HG03432 (cell line): ENCODE data around the gene MYRF.
A peak's percentile ranks its signal among the peaks of the same experiment; 100 is the strongest.

Source experiments
- ATAC-seq: cut with Tn5 transposase; IDR thresholded peaks from one replicate; pipeline ENCODE4 v1.9.1; 2021; ENCODE audit warnings: mild to moderate bottlenecking, moderate library complexity; ENCODE audit not compliant: unreplicated experiment

MYRF gene

GRCh38 chr11:61793083-61793828 is 40.8 kb downstream of the MYRF start:
- no peak for ATAC-seq

GRCh38 chr11:61793829-61794204 is 41.4 kb downstream of the MYRF start:
- no peak for ATAC-seq

- ATAC-seq = no peak
These were observed 42.1 kb downstream of the MYRF start for GRCh38 chr11:61794579-61794978.

DNA sequence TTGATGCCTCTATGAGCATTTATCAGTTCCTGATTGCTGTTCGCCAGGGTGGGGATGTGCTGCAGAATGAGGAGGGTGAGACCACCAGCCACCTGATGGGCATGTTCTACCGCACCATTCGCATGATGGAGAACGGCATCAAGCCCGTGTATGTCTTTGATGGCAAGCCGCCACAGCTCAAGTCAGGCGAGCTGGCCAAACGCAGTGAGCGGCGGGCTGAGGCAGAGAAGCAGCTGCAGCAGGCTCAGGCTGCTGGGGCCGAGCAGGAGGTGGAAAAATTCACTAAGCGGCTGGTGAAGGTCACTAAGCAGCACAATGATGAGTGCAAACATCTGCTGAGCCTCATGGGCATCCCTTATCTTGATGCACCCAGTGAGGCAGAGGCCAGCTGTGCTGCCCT is 43.0 kb downstream of the MYRF start:
- ATAC-seq = no peak

- ATAC-seq = no peak
These were observed 43.6 kb downstream of the MYRF start for GRCh38 chr11:61795876-61796526.

- no peak for ATAC-seq
These were observed 45.0 kb downstream of the MYRF start for GRCh38 chr11:61797263-61797944.

- ATAC-seq = no peak
These were observed 47.3 kb downstream of the MYRF start for GRCh38 chr11:61799665-61800284.

DNA sequence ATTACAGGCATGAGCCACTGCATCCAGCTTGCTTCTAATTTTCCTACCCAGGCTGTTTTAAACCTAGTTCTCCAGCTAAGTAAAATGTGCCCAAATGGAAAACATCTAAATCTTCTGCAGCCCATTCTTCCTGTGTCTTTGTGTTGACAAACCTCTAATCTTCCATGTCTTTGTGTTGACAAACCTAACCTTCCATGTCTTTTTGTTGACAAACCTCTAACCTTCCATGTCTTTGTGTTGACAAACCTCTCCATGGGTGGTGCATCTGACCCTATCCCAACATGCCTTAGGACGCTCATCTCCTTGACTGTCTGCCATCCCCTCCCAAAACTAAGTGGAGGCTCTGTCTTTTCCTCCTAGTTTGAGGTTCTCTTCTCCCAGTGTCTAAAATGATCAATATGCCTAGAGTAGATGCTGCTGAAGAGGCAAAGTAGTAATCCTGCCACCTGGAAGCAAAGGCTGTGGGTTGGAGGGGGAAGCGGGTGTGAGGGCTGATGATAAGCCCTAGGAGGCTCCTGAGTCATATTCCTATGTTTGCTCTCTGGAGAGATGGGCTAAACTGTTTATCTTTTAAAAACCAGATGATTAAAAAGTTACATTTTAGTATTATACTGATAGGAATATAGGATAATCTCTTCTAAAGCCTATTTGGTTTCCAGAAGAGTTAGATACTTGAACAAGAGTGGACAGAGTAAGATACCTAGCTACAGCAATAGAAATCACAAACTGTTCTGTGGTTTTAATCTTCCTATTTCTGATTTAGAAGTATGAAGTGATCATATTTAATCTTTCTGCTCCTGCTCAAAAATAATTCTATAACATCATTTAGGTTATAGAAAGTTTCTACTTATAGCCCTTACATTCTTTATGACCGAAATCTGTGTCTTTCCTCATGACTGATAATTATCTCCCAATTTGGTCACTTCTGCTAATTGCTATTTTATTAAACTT is 48.2 kb downstream of the MYRF start:
- no peak for ATAC-seq

- ATAC-seq = no peak
These were observed 50.2 kb downstream of the MYRF start for GRCh38 chr11:61802605-61803004.

DNA sequence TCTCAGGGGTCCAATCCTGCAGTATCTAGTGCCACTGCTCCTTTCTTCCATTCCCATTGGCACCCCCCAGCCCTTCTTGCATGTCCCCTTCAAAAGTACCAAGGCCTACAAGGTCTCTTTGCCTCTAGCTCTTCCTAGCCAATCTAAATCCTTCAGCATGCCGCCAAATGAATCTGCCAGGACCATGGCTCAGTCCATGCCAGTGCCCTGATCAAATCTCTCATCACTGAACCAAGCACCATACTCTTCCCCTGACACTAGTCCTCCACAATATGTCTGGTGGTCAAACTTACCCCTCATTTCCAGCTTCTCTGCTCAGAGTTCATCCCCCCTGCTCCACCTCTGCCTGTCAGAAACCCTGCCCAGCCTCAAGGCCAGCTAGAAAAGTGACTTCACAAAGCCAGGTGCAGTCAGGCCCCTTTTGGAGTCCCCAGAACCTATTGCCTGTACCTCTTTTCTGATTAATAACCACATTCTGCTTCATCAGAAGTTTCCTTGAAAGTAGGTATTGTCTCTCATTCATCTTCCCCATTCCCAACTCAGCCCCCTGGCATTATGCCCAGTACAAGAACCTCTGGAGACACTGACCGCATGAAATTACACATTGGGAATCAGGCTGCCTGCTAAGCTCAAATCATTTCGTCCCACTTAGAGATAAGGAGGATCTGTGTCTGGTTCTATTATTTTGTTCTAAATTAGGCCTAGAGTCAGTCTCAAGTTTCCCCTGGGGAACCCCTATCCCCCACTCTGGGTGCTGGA is 51.6 kb downstream of the MYRF start:
- ATAC-seq = no peak

DNA sequence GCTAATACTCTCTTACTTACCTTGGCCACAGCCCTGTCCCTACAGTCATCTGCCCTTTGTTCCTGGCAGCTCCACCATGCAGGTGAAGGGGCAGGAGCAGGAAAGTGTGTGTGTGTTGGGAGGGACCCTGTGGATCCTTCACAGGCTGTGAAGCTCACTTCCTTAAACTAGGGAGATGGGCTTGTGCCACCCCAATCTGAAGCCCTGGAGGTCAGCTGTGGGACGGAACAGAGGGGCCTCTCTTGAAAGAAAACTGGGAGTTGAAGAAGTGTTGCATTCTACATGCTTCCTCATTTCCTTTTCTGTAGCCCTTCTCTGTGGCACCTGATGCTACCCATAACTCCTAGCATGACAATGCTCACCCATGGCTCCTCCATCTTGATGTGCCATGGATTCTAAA is 52.7 kb downstream of the MYRF start:
- no peak for ATAC-seq

DNA sequence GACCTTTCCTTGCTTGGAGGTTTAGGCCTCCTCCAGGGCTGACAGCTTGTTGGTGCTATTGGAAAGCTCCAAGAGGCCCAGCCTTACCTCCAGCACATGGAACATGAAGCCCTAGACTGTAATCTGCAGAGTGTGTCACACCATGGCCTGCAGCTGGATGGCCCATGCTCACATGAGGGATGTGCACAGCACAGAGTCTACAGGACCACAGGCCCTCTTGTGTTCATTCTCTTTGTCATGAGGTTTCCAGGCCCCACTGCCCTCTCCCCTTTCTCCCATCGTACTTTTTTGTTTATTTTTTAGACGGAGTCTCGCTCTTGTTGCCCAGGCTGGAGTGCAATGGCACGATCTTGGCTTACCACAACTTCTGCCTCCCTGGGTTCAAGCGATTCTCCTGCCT is 54.3 kb downstream of the MYRF start:
- no peak for ATAC-seq

DNA sequence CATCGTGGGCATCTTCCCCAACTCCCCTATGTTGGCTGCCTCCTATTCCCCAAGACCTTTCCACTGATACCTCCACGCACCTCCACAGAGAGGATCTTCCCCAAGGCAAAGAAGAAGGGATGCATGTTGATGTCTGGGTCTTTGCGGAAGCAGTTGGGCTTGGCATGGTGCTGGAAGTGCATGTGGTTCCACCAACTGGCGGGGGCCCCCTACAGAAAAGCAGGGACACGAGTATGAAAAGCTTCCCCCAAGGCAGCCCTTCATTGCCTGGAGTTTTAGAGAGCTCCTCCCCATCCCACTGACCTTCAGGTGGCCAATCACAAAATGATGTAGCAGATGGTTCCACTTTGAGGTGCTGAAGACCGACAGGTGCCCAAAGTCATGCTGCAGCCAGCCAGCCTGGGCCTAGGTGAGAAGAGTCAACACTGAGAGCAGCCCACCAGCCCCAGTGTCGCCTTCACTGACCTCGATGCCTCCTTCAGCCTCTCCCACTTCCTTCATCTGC is 58.3 kb downstream of the MYRF start:
- no peak for ATAC-seq

DNA sequence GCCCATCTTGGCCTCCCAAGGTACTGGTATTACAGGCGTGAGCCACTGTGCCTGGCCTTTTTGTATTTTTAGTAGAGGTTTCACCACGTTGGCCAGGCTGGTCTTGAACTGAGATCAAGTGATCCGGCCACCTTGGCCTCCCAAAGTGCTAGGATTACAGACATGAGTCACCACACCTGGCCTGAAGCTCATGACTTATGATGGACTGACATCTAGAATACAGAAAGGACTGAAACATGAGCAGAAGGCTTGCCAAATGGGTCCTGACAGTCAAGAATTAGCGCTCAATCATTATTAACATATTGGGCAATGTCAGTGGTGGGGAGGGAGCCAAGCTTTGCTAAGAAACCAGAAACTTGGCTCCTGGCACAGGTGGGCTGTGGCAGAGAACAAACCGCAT is 59.4 kb downstream of the MYRF start:
- no peak for ATAC-seq

DNA sequence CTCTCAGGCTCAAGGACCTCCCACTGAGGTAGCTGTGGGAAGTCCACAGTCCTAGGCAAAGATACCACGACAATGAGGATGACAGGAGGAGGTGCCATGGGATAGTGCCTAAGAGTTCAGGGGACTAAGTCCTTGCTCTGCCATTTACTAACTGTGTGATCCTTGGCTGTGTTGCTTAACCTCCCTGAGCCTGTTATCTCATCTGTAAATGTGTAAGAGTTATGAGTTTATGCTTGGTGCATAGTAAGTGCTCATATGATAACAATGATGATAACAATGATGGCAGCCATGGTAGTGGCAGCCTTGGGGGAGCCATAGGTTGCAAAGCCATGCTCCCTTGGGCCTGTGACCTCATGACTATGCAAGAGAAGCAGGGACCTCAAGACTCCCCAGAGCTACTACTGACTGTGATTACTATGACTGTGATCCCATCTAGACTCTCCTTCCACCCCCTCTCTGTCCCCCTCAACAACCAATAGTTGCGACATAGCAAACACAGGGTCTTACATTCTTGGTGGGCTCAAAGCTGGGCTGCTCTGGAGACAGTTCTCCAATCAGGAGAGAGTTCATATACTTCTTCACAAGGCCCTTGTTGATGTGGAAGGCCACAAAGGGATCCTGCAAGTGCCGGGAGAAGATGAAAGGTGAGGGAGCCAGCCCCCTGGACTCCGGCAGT is 60.4 kb downstream of the MYRF start:
- no peak for ATAC-seq

DNA sequence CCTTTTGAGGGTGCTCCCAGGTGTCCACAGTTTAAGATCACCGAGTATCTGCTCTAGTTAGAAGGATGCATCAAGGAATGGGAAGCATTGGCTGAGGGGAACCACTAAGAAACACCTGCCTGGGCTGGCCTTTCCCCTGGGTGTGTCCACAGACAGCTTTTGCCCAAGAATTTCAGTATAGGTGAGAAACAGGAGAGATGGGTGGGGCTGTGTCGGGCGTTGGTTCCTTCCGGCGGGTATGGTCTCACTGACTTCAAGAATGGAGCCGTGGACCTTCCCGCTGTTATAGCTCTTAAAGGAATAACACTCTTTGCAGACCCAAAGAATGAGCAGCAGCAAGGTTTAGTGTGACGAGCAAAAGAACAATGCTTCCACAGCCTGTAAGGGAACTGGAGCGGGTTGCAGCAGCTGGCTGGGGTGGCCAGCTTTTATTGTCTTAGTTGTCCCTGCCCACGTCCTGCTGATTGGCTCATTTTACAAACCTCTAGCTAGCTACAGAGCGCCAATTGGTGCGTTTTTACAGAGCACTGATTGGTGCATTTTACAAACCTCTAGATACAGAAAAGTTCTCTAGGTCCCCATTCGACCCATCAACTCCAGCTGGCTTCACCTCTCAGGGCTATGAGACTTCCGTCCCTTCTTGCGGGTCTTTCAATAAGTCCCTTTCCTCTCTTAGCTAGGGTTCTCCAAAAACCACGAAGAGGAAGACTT is 62.0 kb downstream of the MYRF start:
- no peak for ATAC-seq

- peak; percentile 55 for ATAC-seq
These were observed 62.7 kb downstream of the MYRF start for GRCh38 chr11:61814958-61815789.
